Osteocyte (in vitro differentiated cells): Measurements from ENCODE around the gene PPP1R13B. TPM values are rescaled to one million over a fixed set of nuclear protein-coding genes. Genes with fewer than 3 reads are reported as not detected.

Experiments used
- DNase-seq: peaks from one replicate; pipeline ENCODE4 v3.0.0; 2021; ENCODE audit warnings: mixed read lengths; ENCODE audit not compliant: unreplicated experiment; ENCODE audit errors: extremely low spot score
- H3K27ac Mint-ChIP-seq: one replicate; pipeline ENCODE4 v1.8.0; 2021; ENCODE audit warnings: mild to moderate bottlenecking, mixed read lengths; ENCODE audit not compliant: unreplicated experiment
- H3K27me3 Mint-ChIP-seq: one replicate; pipeline ENCODE4 v1.8.0; 2021; ENCODE audit warnings: mixed read lengths; ENCODE audit not compliant: unreplicated experiment
- H3K36me3 Mint-ChIP-seq: one replicate; pipeline ENCODE4 v1.8.0; 2021; ENCODE audit warnings: mixed read lengths; ENCODE audit not compliant: unreplicated experiment
- H3K4me1 Mint-ChIP-seq: one replicate; pipeline ENCODE4 v1.8.0; 2021; ENCODE audit warnings: mixed read lengths; ENCODE audit not compliant: unreplicated experiment
- H3K4me3 Mint-ChIP-seq: one replicate; pipeline ENCODE4 v1.8.0; 2021; ENCODE audit warnings: mild to moderate bottlenecking, moderate library complexity, mixed read lengths; ENCODE audit not compliant: unreplicated experiment
- H3K9me3 Mint-ChIP-seq: one replicate; pipeline ENCODE4 v1.8.0; 2021; ENCODE audit warnings: mixed read lengths; ENCODE audit not compliant: unreplicated experiment
- total RNA-seq: library from RNA; stranded (reverse); gene quantifications from 2 replicates; pipeline ENCODE4 v1.2.1, GENCODE V29; 2021
- TF ChIP-seq, protein P1 (sequence below): fragments of 200-600 bp; sonication (generic); IDR thresholded peaks from 2 replicates; pipeline ENCODE4 v1.5.0; 2021; ENCODE audit warnings: antibody characterized with exemption, mild to moderate bottlenecking, moderate library complexity

Gene PPP1R13B
- total RNA-seq, 1 donor from 2014 or later = 7.9 TPM

DNA sequence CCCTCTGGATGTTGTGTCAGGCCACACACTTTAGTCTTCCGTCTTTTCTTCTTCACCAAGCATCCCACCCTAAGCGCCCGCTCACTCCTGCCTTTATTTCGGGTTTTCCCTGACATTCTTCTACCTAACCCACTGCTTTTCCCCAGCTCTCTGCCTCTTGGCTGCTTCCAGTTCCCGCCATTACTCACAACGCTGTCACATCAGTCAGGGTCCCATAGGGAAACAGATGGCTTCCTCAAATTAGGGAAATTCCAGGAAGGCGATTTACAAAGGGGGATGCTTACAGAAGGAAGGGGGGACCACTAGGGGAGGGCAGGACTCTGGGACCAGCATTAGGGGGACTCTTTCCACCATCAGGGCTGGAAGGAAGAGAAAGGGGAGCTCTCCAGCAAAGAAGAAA is 9.2 kb upstream of the PPP1R13B start:
- Mint-ChIP-seq H3K27ac (no peak overlapping the region), H3K4me3 (no peak overlapping the region), H3K9me3 (no peaks in the 10 kb centered on the region), H3K27me3 (peaks cover 18% of the 10 kb centered on the region), H3K36me3 (no peaks in the 10 kb centered on the region), H3K4me1 (peaks cover 2% of the 10 kb centered on the region)
- TF ChIP-seq, protein P1, sequence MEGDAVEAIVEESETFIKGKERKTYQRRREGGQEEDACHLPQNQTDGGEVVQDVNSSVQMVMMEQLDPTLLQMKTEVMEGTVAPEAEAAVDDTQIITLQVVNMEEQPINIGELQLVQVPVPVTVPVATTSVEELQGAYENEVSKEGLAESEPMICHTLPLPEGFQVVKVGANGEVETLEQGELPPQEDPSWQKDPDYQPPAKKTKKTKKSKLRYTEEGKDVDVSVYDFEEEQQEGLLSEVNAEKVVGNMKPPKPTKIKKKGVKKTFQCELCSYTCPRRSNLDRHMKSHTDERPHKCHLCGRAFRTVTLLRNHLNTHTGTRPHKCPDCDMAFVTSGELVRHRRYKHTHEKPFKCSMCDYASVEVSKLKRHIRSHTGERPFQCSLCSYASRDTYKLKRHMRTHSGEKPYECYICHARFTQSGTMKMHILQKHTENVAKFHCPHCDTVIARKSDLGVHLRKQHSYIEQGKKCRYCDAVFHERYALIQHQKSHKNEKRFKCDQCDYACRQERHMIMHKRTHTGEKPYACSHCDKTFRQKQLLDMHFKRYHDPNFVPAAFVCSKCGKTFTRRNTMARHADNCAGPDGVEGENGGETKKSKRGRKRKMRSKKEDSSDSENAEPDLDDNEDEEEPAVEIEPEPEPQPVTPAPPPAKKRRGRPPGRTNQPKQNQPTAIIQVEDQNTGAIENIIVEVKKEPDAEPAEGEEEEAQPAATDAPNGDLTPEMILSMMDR = no peak
- DNase-seq = no peak

DNA sequence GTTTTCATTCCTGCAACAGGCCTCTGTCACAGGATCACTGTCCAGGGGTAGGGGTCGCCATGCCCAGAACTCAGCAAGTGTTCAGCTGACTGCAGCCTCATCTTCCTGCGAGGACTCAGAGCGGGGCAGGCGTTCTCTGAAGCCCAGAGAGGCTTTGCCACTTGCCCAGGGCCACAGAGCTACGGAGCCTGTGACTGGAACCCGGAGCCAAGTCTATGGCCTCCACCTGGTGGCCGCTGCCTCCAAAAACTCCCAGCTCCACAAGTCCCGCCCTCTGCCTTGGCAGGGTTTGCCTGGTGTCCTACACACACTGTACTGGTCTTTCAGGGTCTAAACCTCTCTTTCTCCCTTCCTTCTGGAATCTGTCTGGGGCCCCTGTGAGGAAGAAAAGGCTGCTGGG is 8.7 kb upstream of the PPP1R13B start:
- Mint-ChIP-seq H3K4me3 (no peak overlapping the region), H3K27ac (no peak overlapping the region), H3K27me3 (peaks cover 18% of the 10 kb centered on the region), H3K4me1 (peaks cover 2% of the 10 kb centered on the region), H3K36me3 (no peaks in the 10 kb centered on the region), H3K9me3 (no peaks in the 10 kb centered on the region)
- TF ChIP-seq, protein P1 = no peak
- no peak for DNase-seq

DNA sequence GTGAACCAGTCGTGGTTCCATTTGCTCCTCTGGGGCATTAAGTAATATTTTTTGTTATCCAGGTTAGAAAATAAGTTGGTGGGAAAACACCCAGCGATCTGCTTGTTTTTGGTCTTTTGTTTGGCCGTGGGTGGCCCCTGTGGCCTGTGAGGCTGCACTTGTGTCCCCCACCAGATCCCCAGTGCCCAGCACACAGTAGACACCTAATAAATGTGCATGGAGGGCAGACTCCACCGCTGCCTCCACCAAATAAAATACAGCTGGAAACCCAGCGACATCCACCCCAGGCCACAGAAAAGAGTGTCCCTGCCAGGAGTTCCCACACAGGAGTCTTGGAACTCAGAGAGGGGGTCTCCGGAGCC is 8.3 kb upstream of the PPP1R13B start:
- peaks cover 2% of the 10 kb centered on the region for H3K4me1 Mint-ChIP-seq
- no peaks in the 10 kb centered on the region for H3K36me3 Mint-ChIP-seq

DNA sequence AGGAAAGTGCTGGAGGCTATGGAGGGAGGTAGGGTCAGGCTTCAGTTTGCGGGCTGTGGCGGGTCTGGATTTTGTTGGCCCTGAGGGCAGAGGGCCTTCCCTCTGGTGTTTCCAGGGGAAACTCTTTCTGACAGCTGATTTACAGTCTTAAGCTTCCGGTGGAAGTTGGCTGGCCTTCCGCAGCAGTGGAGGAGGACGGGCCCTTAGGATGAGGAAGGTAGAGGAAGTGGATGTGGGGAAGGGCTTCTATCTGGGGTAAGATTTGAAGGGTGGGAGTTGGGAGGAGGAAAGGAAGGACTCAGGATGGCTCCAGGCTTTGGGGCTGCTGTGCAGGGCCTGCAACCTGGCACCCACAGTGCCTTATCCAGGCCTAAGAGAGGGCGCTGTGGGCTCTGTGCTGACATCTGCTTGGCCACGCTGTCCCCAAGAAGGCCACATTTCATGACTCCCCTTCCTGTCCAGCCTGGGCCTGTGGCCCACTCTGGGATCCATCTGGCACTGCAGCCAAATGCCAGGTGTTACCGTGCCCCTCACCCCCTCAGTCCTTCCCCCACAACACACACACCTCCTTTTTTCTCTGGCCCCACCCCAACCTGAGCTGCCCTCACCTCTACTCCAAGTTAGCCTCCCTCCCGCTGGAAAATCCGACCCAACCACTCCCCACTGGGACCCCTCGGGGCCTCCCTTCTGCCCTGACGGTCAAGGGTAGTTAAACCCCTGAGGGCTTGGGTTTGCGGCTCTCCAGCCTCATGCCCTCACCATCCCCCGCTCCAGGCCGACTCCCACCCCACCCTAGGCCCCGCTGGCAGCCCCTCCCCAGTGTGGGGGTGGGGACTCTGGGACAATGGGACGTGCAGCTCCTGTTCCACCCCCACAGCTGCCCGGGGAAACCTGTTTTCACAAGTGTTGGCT is 7.7 kb upstream of the PPP1R13B start:
- Mint-ChIP-seq H3K27ac (no peak overlapping the region), H3K9me3 (no peaks in the 10 kb centered on the region), H3K4me3 (no peak overlapping the region), H3K27me3 (peaks cover 17% of the 10 kb centered on the region), H3K36me3 (no peaks in the 10 kb centered on the region), H3K4me1 (peaks cover 2% of the 10 kb centered on the region)
- TF ChIP-seq, protein P1 = no peak
- no peak for DNase-seq

More for the DNA sequence above, 8.3 kb upstream of the PPP1R13B start:
- DNase-seq = no peak
- H3K27me3 Mint-ChIP-seq = peaks cover 18% of the 10 kb centered on the region
- TF ChIP-seq, protein P1 = no peak
- no peak overlapping the region for H3K27ac Mint-ChIP-seq
- no peaks in the 10 kb centered on the region for H3K9me3 Mint-ChIP-seq
- H3K4me3 Mint-ChIP-seq = no peak overlapping the region

DNA sequence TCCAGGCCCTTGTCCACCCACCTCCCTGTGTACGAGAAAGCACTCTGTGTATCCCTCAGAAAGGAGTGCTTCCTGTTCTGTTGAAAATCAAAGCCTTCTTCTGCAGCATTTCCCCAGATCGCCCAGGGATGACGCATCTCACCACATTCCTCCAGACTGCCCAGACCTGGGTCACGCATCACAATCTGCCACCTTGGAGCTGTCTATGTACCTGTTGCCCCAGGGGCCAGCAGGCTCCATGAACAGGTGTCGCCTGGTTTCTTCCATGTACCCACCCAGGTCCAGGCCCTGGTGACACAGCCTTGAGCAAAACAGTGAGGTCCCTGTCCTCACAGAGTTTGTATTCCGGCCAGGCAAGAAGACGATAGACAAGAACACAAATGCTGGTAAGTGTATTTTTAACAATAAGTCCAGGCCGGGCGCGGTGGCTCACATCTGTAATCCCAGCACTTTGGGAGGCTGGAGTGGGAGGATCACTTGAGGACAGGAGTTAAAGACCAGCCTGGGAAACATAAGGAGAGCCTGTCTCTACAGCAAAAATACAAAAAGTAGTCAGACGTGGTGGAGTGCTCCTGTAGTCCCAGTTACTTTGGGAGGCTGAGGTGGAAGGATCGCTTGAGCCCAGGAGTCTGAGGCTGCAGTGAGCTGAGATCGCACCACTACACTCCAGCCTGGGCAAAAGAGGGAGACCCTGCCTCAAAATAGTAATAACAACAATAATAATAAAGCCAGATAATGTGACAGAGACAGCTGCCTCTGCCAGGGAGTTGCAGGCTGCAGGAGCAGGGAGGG is 6.8 kb upstream of the PPP1R13B start:
- Mint-ChIP-seq H3K36me3 (no peaks in the 10 kb centered on the region), H3K4me1 (peaks cover 2% of the 10 kb centered on the region), H3K27me3 (peaks cover 13% of the 10 kb centered on the region), H3K27ac (no peak overlapping the region), H3K4me3 (no peak overlapping the region), H3K9me3 (no peaks in the 10 kb centered on the region)
- DNase-seq = no peak
- TF ChIP-seq, protein P1 = no peak
